Upper lobe of left lung (tissue), 6 donors: Measurements from ENCODE around the gene MYCBPAP. TPM values are rescaled to one million over a fixed set of nuclear protein-coding genes. Genes with fewer than 3 reads are reported as not detected.
A peak's percentile ranks its signal among the peaks of the same experiment; 100 is the strongest.

Source experiments
- ATAC-seq, 2 donors: fragments of 200-7000 bp; cut with Tn5 transposase; one replicate each; pipeline ENCODE4 v1.9.1; 2022; ENCODE audit warnings: mild to moderate bottlenecking in 2 of 2, moderate library complexity in 2 of 2; ENCODE audit not compliant: low FRiP score in 2 of 2
- DNase-seq, 2 donors: peaks; one replicate each; pipeline ENCODE4 v3.0.0-alpha.2; 2019 to 2020
- H3K27ac ChIP-seq, 4 donors: fragments of 200-600 bp; sonication (generic); one replicate each; pipeline ENCODE4 v1.5.1; 2016 to 2019
- H3K27me3 ChIP-seq, 4 donors: fragments of 200-600 bp; sonication (generic); one replicate each; pipeline ENCODE4 v1.5.1; 2017 to 2019
- H3K36me3 ChIP-seq, 4 donors: fragments of 200-600 bp; sonication (generic); one replicate each; pipeline ENCODE4 v1.5.1; 2016 to 2019
- H3K4me1 ChIP-seq, 4 donors: fragments of 200-600 bp; sonication (generic); one replicate each; pipeline ENCODE4 v1.5.1; 2018 to 2019
- H3K4me3 ChIP-seq, 4 donors: fragments of 200-600 bp; sonication (generic); one replicate each; pipeline ENCODE4 v1.5.1; 2017 to 2019; ENCODE audit warnings: mild to moderate bottlenecking in 2 of 4, moderate library complexity in 1 of 4
- H3K9me3 ChIP-seq, 4 donors: fragments of 200-600 bp; sonication (generic); one replicate each; pipeline ENCODE4 v1.5.1; 2018 to 2019
- EP300 ChIP-seq, 4 donors: sonication (generic); formaldehyde crosslinking; IDR thresholded peaks; one replicate each; pipeline ENCODE4 v1.5.1; 2017; ENCODE audit warnings: antibody characterized with exemption in 4 of 4, control low read depth in 2 of 4
- POLR2A ChIP-seq, 4 donors: fragments of 450-650 bp; IDR thresholded peaks; one replicate each; pipeline ENCODE4 v1.5.1; 2016 to 2017; ENCODE audit warnings: antibody characterized with exemption in 4 of 4, mild to moderate bottlenecking in 2 of 4
- POLR2AphosphoS5 ChIP-seq, 2 donors: sonication (generic); formaldehyde crosslinking; IDR thresholded peaks; one replicate each; pipeline ENCODE4 v1.5.1; 2017; ENCODE audit warnings: antibody characterized with exemption in 2 of 2
- WGBS, 2 donors: methylation state at CpG; one replicate each; pipeline ENCODE4 v1.1.5; 2017 to 2018; 5-methylcytosine and 5-hydroxymethylcytosine counted together
- total RNA-seq, 6 donors: library from RNA; depleted of rRNA in 4 of 6; stranded (reverse); fragments of >200 nt in 4 of 6; gene quantifications; one replicate each; pipeline versions ENCODE4 v1.1.0 to v1.2.1, GENCODE V29; 2016 to 2021
- TF ChIP-seq, protein P1 (sequence below), 6 experiments: fragments of 450-650 bp in 4 of 6; fragments of 200-600 bp in 2 of 6; sonication (generic) in 2 of 6; IDR thresholded peaks; one replicate each; pipeline ENCODE4 v1.5.1; 2016 to 2019; ENCODE audit warnings: antibody characterized with exemption in 6 of 6
- donor health status: DM: no; HTN: no; CAD: no; lungs with moderate emphysema.
- donor health status: DM: no; HTN: yes; CAD: no; lungs with severe emphysema.

Gene MYCBPAP
- total RNA-seq, 6 donors from 2014 or later, result 1.0 to 14.7 (median 4.2) TPM

DNA sequence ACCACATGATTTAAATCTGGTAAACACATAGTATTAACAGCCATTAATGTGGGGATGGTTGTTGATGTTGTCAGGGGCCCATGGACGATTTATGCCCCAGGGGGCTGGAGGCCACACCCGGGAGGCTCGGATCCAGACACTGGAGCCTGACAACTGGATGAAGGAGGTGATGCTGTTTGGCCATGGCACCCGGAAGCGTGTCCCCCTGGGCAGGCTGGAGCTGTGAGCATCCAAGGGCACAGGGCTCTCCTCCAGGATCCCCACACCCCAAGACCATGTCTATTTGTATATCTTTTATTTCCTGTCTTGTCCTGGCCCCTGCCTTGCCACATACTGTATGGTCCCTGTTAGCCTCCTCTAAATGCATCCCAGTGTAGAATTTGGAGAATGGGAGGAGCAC is 25.0 kb upstream of the MYCBPAP start:
- DNase-seq, result no peak
- WGBS, 2 donors, result 88 to 91% methylated on average over 5 of the region's 5 CpGs
- H3K27ac ChIP-seq, result peak overlapping the region in 2 of 4 donors; percentile 29 to 73
- TF ChIP-seq EP300 (IDR thresholded peaks at IDR 0.05) (no peak), POLR2AphosphoS5 (IDR thresholded peaks at IDR 0.05) (no peak), POLR2A (IDR thresholded peaks at IDR 0.05) (no peak)
- TF ChIP-seq, protein P1, sequence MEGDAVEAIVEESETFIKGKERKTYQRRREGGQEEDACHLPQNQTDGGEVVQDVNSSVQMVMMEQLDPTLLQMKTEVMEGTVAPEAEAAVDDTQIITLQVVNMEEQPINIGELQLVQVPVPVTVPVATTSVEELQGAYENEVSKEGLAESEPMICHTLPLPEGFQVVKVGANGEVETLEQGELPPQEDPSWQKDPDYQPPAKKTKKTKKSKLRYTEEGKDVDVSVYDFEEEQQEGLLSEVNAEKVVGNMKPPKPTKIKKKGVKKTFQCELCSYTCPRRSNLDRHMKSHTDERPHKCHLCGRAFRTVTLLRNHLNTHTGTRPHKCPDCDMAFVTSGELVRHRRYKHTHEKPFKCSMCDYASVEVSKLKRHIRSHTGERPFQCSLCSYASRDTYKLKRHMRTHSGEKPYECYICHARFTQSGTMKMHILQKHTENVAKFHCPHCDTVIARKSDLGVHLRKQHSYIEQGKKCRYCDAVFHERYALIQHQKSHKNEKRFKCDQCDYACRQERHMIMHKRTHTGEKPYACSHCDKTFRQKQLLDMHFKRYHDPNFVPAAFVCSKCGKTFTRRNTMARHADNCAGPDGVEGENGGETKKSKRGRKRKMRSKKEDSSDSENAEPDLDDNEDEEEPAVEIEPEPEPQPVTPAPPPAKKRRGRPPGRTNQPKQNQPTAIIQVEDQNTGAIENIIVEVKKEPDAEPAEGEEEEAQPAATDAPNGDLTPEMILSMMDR (IDR thresholded peaks at IDR 0.05), result no peak
- H3K4me1 ChIP-seq, result peaks cover 14 to 32% (median 20%) of the 10 kb centered on the region in 4 donors
- no peaks in the 10 kb centered on the region for H3K27me3 ChIP-seq
- peaks cover 3 to 49% (median 26%) of the 10 kb centered on the region in 4 donors for H3K36me3 ChIP-seq
- H3K4me3 ChIP-seq, result no peak overlapping the region
- no peaks in the 10 kb centered on the region for H3K9me3 ChIP-seq
- ATAC-seq, result no peak

DNA sequence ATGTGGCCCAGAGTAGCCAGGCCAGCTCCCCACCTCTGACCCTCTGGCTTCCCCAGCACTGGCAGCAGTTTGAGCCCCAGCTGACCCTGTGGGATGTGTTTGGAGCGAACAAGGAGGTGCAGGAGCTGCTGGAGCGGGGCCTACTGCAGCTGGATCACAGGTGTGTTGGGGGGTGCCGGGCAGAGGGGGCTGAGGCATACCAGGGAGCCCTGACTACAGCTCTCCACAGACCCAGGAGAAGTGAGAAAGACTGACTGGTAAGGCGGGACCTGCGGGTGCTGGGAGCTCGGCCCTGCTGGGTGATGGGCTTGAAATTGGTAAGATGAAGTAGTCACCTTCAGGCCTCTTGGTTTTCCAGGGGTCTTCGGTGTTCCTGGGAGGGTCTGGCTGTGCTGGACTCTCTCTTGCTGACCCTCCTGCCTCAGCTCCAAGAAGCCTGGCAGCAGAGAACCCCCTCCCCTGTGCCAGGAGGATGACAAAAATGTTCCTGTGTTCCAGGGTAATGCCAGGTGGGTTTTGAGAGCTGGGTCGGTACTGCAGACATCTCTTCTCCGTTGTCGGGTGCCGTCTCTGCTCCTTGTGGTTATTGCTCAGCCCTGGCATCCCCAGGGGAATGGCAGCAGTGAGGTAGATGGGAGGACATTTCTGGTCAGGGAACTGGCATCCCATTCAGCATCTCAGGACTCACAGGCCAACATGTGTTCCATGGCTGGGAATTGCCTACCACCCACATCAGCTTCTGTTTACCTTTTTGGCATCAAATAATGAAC is 23.7 kb upstream of the MYCBPAP start:
- no peak for ATAC-seq
- no peak overlapping the region for H3K4me3 ChIP-seq
- WGBS, 2 donors, result 93% methylated on average over 8 to 10 of the region's 11 CpGs
- H3K9me3 ChIP-seq, result no peaks in the 10 kb centered on the region
- TF ChIP-seq POLR2A (IDR thresholded peaks at IDR 0.05) (no peak), EP300 (IDR thresholded peaks at IDR 0.05) (no peak), POLR2AphosphoS5 (IDR thresholded peaks at IDR 0.05) (no peak)
- TF ChIP-seq, protein P1 (IDR thresholded peaks at IDR 0.05), result no peak
- no peak for DNase-seq
- peaks cover 3 to 49% (median 26%) of the 10 kb centered on the region in 4 donors for H3K36me3 ChIP-seq
- H3K27ac ChIP-seq, result no peak overlapping the region
- H3K4me1 ChIP-seq, result peaks cover 8 to 22% (median 16%) of the 10 kb centered on the region in 4 donors
- H3K27me3 ChIP-seq, result no peaks in the 10 kb centered on the region

DNA sequence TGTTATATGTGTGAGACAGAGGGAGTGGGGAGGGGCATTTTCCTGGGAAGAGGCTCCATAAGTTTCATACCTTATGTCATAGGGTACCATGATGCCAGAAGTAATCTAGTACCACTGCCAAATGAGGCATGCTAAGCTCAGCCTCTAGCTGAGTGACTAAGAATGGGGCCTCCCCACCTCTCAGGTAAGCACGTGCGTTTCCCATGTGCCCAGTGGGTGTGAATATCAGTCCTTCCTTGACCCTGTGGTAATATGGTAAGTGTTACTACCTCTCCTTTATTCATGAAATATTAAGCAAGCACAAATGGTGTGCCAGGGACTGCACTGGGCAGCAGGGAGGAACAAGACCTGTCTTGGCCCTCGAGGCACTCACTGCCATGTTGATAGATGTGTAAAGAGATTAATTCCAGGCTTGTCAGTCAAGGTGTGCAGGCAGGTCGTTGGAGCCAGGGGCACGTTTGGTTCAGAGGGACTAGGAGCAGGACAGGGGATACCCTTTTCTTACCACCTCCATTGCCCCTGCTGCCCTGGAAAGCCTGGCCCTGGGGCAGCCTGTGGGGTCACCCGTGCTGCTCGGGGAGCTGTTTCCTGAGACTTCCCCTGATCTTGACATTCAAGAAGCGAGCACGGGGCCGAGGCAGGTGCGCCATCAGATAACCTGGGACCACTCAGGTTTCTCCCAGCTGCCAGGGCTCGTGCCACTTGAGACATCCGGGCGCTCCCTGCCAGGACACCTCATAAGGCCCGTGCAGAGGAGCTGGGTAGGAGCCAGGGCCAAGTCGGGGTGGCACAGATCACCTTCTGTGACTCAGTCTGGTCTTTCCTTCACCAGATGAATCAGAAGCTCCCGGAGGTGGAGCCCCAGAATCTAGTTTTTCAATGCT is 20.8 kb upstream of the MYCBPAP start:
- 76 to 85% methylated on average over 11 to 17 of the region's 17 CpGs for WGBS, 2 donors
- TF ChIP-seq POLR2A (IDR thresholded peaks at IDR 0.05), result no peak
- no peak for TF ChIP-seq POLR2AphosphoS5 (IDR thresholded peaks at IDR 0.05)
- no peak for TF ChIP-seq EP300 (IDR thresholded peaks at IDR 0.05)
- TF ChIP-seq, protein P1 (IDR thresholded peaks at IDR 0.05), result no peak
- no peak for DNase-seq

DNA sequence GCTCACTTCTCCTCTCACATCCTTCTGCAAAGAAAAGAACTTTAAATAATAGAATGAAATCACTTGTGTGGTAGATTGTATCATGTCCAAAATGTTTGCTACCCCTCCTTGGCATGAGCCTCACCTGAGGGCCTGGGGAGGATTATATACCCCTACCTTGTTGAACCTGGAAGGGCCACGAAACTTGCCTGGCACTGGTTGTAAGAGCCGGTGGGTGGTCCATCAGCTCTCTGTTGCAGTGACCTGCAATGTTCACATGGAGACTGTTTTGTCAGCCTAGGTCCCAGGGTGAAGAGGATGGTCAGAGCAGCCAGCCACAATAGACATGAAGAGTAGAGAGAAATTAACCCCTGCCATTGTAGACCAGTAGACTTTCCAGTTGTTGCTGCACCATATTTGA is 19.4 kb upstream of the MYCBPAP start:
- H3K27ac ChIP-seq, result no peak overlapping the region

More for the DNA sequence above, 20.8 kb upstream of the MYCBPAP start:
- no peak overlapping the region for H3K27ac ChIP-seq
- ATAC-seq, result no peak
- H3K36me3 ChIP-seq, result peaks cover 3 to 43% (median 24%) of the 10 kb centered on the region in 4 donors
- H3K4me3 ChIP-seq, result no peak overlapping the region
- H3K27me3 ChIP-seq, result no peaks in the 10 kb centered on the region
- H3K9me3 ChIP-seq, result no peaks in the 10 kb centered on the region
- peaks cover 3 to 4% (median 4%) of the 10 kb centered on the region in 4 donors for H3K4me1 ChIP-seq

More for the DNA sequence above, 19.4 kb upstream of the MYCBPAP start:
- peaks cover 3 to 35% (median 17%) of the 10 kb centered on the region in 4 donors for H3K36me3 ChIP-seq
- DNase-seq, result no peak
- no peaks in the 10 kb centered on the region for H3K4me1 ChIP-seq
- no peaks in the 10 kb centered on the region for H3K9me3 ChIP-seq
- no peak overlapping the region for H3K4me3 ChIP-seq
- H3K27me3 ChIP-seq, result no peaks in the 10 kb centered on the region
- ATAC-seq, result no peak
- 79 to 100% methylated on average over 2 of the region's 2 CpGs for WGBS, 2 donors
- TF ChIP-seq POLR2AphosphoS5 (IDR thresholded peaks at IDR 0.05) (no peak), EP300 (IDR thresholded peaks at IDR 0.05) (no peak), POLR2A (IDR thresholded peaks at IDR 0.05) (no peak)
- TF ChIP-seq, protein P1 (IDR thresholded peaks at IDR 0.05), result no peak
